SK-N-MC (cell line): ENCODE results near the gene ZNF611.

Source experiments
- EZH2 ChIP-seq: fragments of 200-600 bp; sonication (generic); IDR thresholded peaks from one replicate; pipeline ENCODE4 v1.6.1; 2017; ENCODE audit warnings: antibody characterized with exemption
- FOXP2 ChIP-seq: optimal IDR thresholded peaks from 2 replicates; pipeline ENCODE3; 2011; ENCODE audit warnings: mild to moderate bottlenecking, moderate library complexity; ENCODE audit not compliant: insufficient read depth; ENCODE audit errors: extremely low read length, control extremely low read depth
- POLR2AphosphoS5 ChIP-seq: IDR thresholded peaks from 2 replicates; pipeline ENCODE4 v1.6.1; 2012; ENCODE audit warnings: mild to moderate bottlenecking, low read depth, low read length, borderline replicate concordance

- TF ChIP-seq EZH2 (no peak), POLR2AphosphoS5 (no peak), FOXP2 (no peak)
These were observed 39.9 kb downstream of the ZNF611 start for GRCh38 chr19:52694921-52695320.
